SK-N-SH treated with all-trans-retinoic acid at 6 μM for 48 hours (cell line): ENCODE results near the gene CCDC137.

Experiments
- BACH2 ChIP-seq: fragments of 250-450 bp; sonication (Bioruptor Pico); IDR thresholded peaks from 2 replicates; pipeline ENCODE4 v1.9.0; 2021; ENCODE audit warnings: mild to moderate bottlenecking, borderline replicate concordance
- CREB5 ChIP-seq: fragments of 250-450 bp; sonication (Bioruptor Pico); IDR thresholded peaks from 2 replicates; pipeline ENCODE4 v1.5.1; 2020; ENCODE audit warnings: low read depth, mild to moderate bottlenecking, moderate library complexity
- CSDC2 ChIP-seq: fragments of 250-450 bp; sonication (Bioruptor Pico); IDR thresholded peaks from 2 replicates; pipeline ENCODE4 v1.5.0; 2020; ENCODE audit warnings: mild to moderate bottlenecking, moderate library complexity
- ESRRG ChIP-seq: fragments of 250-450 bp; sonication (Bioruptor Pico); IDR thresholded peaks from 2 replicates; pipeline ENCODE4 v1.6.1; 2021; ENCODE audit warnings: mild to moderate bottlenecking
- ISL1 ChIP-seq: fragments of 250-450 bp; sonication (Bioruptor Pico); IDR thresholded peaks from 2 replicates; pipeline ENCODE4 v2.1.2; 2022; ENCODE audit warnings: mild to moderate bottlenecking, moderate library complexity
- SNAI2 ChIP-seq: fragments of 250-450 bp; sonication (Bioruptor Pico); IDR thresholded peaks from 2 replicates; pipeline ENCODE4 v1.5.0; 2020; ENCODE audit warnings: mild to moderate bottlenecking, moderate library complexity
- TCF4 ChIP-seq: fragments of 250-450 bp; sonication (Bioruptor Pico); IDR thresholded peaks from 2 replicates; pipeline ENCODE4 v1.8.0; 2021; ENCODE audit warnings: mild to moderate bottlenecking, moderate library complexity, borderline replicate concordance
- ZC3H10 ChIP-seq: fragments of 250-450 bp; sonication (Bioruptor Pico); IDR thresholded peaks from 2 replicates; pipeline ENCODE4 v1.5.1; 2021; ENCODE audit warnings: mild to moderate bottlenecking, moderate library complexity
- ZFP30 ChIP-seq: fragments of 450-650 bp; formaldehyde crosslinking; IDR thresholded peaks from 2 replicates; pipeline ENCODE4 v1.5.0; 2022; ENCODE audit warnings: mild to moderate bottlenecking, moderate library complexity
- ZNF565 ChIP-seq: fragments of 450-650 bp; formaldehyde crosslinking; conservative IDR thresholded peaks from 2 replicates; pipeline ENCODE4 v1.5.0; 2020; ENCODE audit warnings: low read depth, mild to moderate bottlenecking, moderate library complexity
- ZNF8 ChIP-seq: fragments of 450-650 bp; formaldehyde crosslinking; IDR thresholded peaks from 2 replicates; pipeline ENCODE4 v1.5.0; 2020; ENCODE audit warnings: mild to moderate bottlenecking, moderate library complexity
- TF ChIP-seq, protein P1 (sequence below): fragments of 250-450 bp; sonication (Bioruptor Pico); IDR thresholded peaks from 2 replicates; pipeline ENCODE4 v1.8.0; 2020; ENCODE audit warnings: mild to moderate bottlenecking, moderate library complexity, borderline replicate concordance
- TF ChIP-seq, protein P2 (sequence below): fragments of 250-450 bp; sonication (Bioruptor Pico); IDR thresholded peaks from 2 replicates; pipeline ENCODE4 v1.5.1; 2021; ENCODE audit warnings: mild to moderate bottlenecking, moderate library complexity

DNA sequence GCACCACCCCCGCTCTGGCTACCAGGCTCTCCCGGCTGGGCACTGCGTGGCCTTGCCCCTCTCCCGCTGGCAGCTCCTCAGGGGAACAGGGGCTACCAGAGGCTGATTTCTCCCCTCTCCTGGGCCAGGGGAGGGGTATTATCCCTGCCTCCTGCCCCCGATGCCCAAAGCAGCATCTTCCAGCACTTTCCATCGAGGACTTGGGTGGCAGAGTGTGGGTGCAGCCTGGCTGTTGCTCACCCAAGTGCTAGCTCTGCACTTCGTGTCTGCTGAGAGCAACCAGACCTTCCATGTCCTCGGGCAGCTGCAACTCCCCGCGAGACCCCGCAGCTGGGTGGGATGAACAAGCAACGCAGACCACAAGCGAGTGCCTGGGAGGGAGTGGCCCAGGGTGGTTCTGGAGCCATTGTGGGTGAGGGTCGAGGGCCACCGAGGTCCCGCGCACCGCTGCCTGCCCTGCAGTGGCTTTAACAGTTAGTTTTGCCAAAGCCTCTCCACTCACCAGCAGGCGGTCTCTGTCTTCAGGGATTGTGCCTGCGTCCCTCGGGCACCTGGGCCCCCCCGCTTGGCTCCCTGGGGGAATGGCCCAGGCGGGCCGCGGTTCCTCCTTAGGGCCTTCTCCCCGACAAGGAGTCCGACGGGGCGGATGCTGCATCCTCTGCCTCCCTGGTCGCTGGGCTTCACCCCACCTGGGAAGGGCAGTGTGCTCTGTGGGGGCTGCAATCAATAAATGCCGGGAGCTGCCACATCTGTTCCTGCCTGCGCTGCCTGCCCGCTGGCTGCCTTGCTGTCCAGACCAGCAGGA is 53.9 kb downstream of the CCDC137 start:
- TF ChIP-seq, protein P1, sequence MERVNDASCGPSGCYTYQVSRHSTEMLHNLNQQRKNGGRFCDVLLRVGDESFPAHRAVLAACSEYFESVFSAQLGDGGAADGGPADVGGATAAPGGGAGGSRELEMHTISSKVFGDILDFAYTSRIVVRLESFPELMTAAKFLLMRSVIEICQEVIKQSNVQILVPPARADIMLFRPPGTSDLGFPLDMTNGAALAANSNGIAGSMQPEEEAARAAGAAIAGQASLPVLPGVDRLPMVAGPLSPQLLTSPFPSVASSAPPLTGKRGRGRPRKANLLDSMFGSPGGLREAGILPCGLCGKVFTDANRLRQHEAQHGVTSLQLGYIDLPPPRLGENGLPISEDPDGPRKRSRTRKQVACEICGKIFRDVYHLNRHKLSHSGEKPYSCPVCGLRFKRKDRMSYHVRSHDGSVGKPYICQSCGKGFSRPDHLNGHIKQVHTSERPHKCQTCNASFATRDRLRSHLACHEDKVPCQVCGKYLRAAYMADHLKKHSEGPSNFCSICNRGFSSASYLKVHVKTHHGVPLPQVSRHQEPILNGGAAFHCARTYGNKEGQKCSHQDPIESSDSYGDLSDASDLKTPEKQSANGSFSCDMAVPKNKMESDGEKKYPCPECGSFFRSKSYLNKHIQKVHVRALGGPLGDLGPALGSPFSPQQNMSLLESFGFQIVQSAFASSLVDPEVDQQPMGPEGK (CRISPR knock-in tag) = no peak
- TF ChIP-seq SNAI2 (no peak), ZC3H10 (CRISPR knock-in tag) (no peak), ZFP30 (no peak), ESRRG (CRISPR knock-in tag) (no peak), CREB5 (no peak), ISL1 (CRISPR knock-in tag) (no peak), ZNF565 (CRISPR knock-in tag) (no peak), TCF4 (CRISPR knock-in tag) (no peak), BACH2 (no peak), CSDC2 (CRISPR knock-in tag) (no peak), ZNF8 (CRISPR knock-in tag) (no peak)
- TF ChIP-seq, protein P2, sequence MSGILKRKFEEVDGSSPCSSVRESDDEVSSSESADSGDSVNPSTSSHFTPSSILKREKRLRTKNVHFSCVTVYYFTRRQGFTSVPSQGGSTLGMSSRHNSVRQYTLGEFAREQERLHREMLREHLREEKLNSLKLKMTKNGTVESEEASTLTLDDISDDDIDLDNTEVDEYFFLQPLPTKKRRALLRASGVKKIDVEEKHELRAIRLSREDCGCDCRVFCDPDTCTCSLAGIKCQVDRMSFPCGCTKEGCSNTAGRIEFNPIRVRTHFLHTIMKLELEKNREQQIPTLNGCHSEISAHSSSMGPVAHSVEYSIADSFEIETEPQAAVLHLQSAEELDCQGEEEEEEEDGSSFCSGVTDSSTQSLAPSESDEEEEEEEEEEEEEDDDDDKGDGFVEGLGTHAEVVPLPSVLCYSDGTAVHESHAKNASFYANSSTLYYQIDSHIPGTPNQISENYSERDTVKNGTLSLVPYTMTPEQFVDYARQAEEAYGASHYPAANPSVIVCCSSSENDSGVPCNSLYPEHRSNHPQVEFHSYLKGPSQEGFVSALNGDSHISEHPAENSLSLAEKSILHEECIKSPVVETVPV (CRISPR knock-in tag) = no peak
